Neural cell (in vitro differentiated cells): ENCODE data around the gene ART5. TPM values are rescaled to one million over a fixed set of nuclear protein-coding genes. Genes with fewer than 3 reads are reported as not detected.

Experiments
- H2AFZ ChIP-seq: fragments of 200-600, 300-800 bp; sonication (generic), shearing (Covaris generic); 2 replicates; pipeline ENCODE4 v1.6.0; 2014; ENCODE audit warnings: low read depth, mild to moderate bottlenecking, antibody characterized with exemption, low read length, moderate library complexity
- H3F3A ChIP-seq: fragments of 200-600 bp; shearing (Covaris generic); 2 replicates; pipeline ENCODE4 v1.6.1; 2016; ENCODE audit warnings: mild to moderate bottlenecking, moderate library complexity, mixed read lengths, antibody characterized with exemption, low read length; ENCODE audit not compliant: insufficient read depth, poor library complexity, severe bottlenecking
- H3K27ac ChIP-seq: fragments of 200-600, 300-800 bp; sonication (generic), shearing (Covaris generic); 2 replicates; pipeline ENCODE4 v1.5.1; 2014; ENCODE audit warnings: mild to moderate bottlenecking, low read length, moderate library complexity
- H3K27me3 ChIP-seq: fragments of 300-800, 200-600 bp; sonication (generic), shearing (Covaris generic); 2 replicates; pipeline ENCODE4 v1.6.0; 2014; ENCODE audit warnings: mild to moderate bottlenecking, low read depth, low read length, moderate library complexity; ENCODE audit not compliant: insufficient read depth
- H3K36me3 ChIP-seq: fragments of 300-800, 200-600 bp; sonication (generic), shearing (Covaris generic); 2 replicates; pipeline ENCODE4 v1.5.1; 2014; ENCODE audit warnings: mild to moderate bottlenecking, antibody characterized with exemption, low read length, moderate library complexity; ENCODE audit not compliant: insufficient read depth
- H3K4me2 ChIP-seq: fragments of 300-800, 200-600 bp; sonication (generic), shearing (Covaris generic); 2 replicates; pipeline ENCODE4 v1.6.0; 2014; ENCODE audit warnings: mild to moderate bottlenecking, low read length
- H3K4me3 ChIP-seq: fragments of 300-800, 200-600 bp; sonication (generic), shearing (Covaris generic); 2 replicates; pipeline ENCODE4 v1.5.1; 2014; ENCODE audit warnings: mild to moderate bottlenecking, low read length, moderate library complexity
- H3K79me2 ChIP-seq: fragments of 200-600 bp; shearing (Covaris generic); replicated peaks from 2 replicates; pipeline ENCODE4 v1.6.0; 2014; ENCODE audit warnings: mild to moderate bottlenecking, low read length, moderate library complexity; ENCODE audit not compliant: insufficient read depth
- H3K9ac ChIP-seq: fragments of 300-800, 200-600 bp; sonication (generic), shearing (Covaris generic); 2 replicates; pipeline ENCODE4 v1.6.1; 2016; ENCODE audit warnings: mild to moderate bottlenecking, low read length, mixed read lengths
- H3K9me2 ChIP-seq: fragments of 200-600 bp; shearing (Covaris generic); 2 replicates; pipeline ENCODE4 v1.6.1; 2016; ENCODE audit warnings: mild to moderate bottlenecking, low read length, mixed read lengths; ENCODE audit not compliant: insufficient read depth
- H3K9me3 ChIP-seq: fragments of 200-600, 300-800 bp; sonication (generic), shearing (Covaris generic); 2 replicates; pipeline ENCODE4 v1.6.1; 2016; ENCODE audit warnings: mild to moderate bottlenecking, mixed run types, low read length, moderate library complexity, mixed read lengths
- H4K20me1 ChIP-seq: fragments of 200-600 bp; shearing (Covaris generic); 2 replicates; pipeline ENCODE4 v1.6.1; 2016; ENCODE audit warnings: mild to moderate bottlenecking, mixed run types; ENCODE audit not compliant: insufficient read depth
- EP300 ChIP-seq: fragments of 450-650 bp; conservative IDR thresholded peaks from 2 replicates; pipeline ENCODE4 v1.6.1; 2014; ENCODE audit warnings: antibody characterized with exemption, mild to moderate bottlenecking, moderate library complexity; ENCODE audit not compliant: poor library complexity, severe bottlenecking
- EZH2 ChIP-seq: fragments of 200-600, 300-800 bp; shearing (Covaris generic), sonication (generic); IDR thresholded peaks from 2 replicates; pipeline ENCODE4 v1.6.1; 2014; ENCODE audit warnings: antibody characterized with exemption, low read length, borderline replicate concordance, mild to moderate bottlenecking; ENCODE audit not compliant: insufficient read depth, poor library complexity, severe bottlenecking
- MXI1 ChIP-seq: fragments of 450-650 bp; conservative IDR thresholded peaks from 2 replicates; pipeline ENCODE4 v1.6.1; 2014; ENCODE audit warnings: antibody characterized with exemption, mild to moderate bottlenecking; ENCODE audit not compliant: poor library complexity, severe bottlenecking
- POLR2AphosphoS5 ChIP-seq: IDR thresholded peaks from 2 replicates; pipeline ENCODE4 v1.6.1; 2012
- RAD21 ChIP-seq: fragments of 450-650 bp; conservative IDR thresholded peaks from 2 replicates; pipeline ENCODE4 v1.6.1; 2014; ENCODE audit warnings: antibody characterized with exemption, mild to moderate bottlenecking, moderate library complexity
- SMC3 ChIP-seq: fragments of 450-650 bp; conservative IDR thresholded peaks from 2 replicates; pipeline ENCODE4 v1.6.1; 2014; ENCODE audit warnings: antibody characterized with exemption, mild to moderate bottlenecking, moderate library complexity; ENCODE audit not compliant: poor library complexity
- TAF1 ChIP-seq: IDR thresholded peaks from 2 replicates; pipeline ENCODE4 v1.6.1; 2012; ENCODE audit warnings: low read depth
- polyA plus RNA-seq: library from polyadenylated mRNA; depleted of rRNA; stranded (reverse); fragments of >200 nt; gene quantifications from 2 replicates; pipeline ENCODE4 v1.2.3, GENCODE V29; 2014
- TF ChIP-seq, protein P1 (sequence below): fragments of 450-650 bp; IDR thresholded peaks from 2 replicates; pipeline ENCODE4 v1.5.1; 2014; ENCODE audit warnings: antibody characterized with exemption, mild to moderate bottlenecking, moderate library complexity; ENCODE audit not compliant: poor library complexity, severe bottlenecking
- TF ChIP-seq, protein P2 (sequence below): IDR thresholded peaks from 2 replicates; pipeline ENCODE4 v1.6.1; 2012; ENCODE audit warnings: borderline replicate concordance

Gene ART5
- polyA plus RNA-seq, 1 donor from 2014 or later = not detected

DNA sequence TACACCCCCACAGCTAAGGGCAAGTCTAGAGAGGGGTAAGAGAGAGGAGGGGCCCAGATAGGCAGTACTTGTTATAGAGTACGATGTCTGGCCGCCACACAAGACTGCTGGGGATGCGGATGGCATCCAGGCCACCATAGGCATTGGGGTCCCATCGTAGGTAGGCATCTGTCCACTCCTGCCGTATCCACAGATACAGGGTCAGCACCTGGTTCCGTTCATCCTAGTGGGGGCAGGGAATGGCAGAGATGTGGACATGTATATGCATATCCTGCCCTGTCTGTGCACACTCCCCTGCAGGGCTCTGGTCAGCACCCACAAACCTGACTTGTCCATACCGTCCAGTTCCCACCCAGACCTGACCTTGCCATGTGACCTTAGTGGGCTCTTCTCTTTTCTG, 27.3 kb upstream of the ART5 start:
- no peak overlapping the region for H3K27ac ChIP-seq
- H3K27me3 ChIP-seq = no peaks in the 10 kb centered on the region
- H2AFZ ChIP-seq = no peak overlapping the region
- H3K9me2 ChIP-seq = no peaks in the 10 kb centered on the region
- no peaks in the 10 kb centered on the region for H3K9me3 ChIP-seq
- H3K9ac ChIP-seq = no peak overlapping the region
- H3K4me2 ChIP-seq = no peak overlapping the region
- H3K4me3 ChIP-seq = no peak overlapping the region
- H3K36me3 ChIP-seq = peaks cover 7% of the 10 kb centered on the region
- no peaks in the 10 kb centered on the region for H3K79me2 ChIP-seq
- no peaks in the 10 kb centered on the region for H3F3A ChIP-seq
- no peaks in the 10 kb centered on the region for H4K20me1 ChIP-seq
- TF ChIP-seq, protein P1, sequence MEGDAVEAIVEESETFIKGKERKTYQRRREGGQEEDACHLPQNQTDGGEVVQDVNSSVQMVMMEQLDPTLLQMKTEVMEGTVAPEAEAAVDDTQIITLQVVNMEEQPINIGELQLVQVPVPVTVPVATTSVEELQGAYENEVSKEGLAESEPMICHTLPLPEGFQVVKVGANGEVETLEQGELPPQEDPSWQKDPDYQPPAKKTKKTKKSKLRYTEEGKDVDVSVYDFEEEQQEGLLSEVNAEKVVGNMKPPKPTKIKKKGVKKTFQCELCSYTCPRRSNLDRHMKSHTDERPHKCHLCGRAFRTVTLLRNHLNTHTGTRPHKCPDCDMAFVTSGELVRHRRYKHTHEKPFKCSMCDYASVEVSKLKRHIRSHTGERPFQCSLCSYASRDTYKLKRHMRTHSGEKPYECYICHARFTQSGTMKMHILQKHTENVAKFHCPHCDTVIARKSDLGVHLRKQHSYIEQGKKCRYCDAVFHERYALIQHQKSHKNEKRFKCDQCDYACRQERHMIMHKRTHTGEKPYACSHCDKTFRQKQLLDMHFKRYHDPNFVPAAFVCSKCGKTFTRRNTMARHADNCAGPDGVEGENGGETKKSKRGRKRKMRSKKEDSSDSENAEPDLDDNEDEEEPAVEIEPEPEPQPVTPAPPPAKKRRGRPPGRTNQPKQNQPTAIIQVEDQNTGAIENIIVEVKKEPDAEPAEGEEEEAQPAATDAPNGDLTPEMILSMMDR = no peak
- TF ChIP-seq TAF1 (no peak), EZH2 (no peak), RAD21 (no peak), MXI1 (no peak), EP300 (no peak), SMC3 (no peak), POLR2AphosphoS5 (no peak)
- TF ChIP-seq, protein P2, sequence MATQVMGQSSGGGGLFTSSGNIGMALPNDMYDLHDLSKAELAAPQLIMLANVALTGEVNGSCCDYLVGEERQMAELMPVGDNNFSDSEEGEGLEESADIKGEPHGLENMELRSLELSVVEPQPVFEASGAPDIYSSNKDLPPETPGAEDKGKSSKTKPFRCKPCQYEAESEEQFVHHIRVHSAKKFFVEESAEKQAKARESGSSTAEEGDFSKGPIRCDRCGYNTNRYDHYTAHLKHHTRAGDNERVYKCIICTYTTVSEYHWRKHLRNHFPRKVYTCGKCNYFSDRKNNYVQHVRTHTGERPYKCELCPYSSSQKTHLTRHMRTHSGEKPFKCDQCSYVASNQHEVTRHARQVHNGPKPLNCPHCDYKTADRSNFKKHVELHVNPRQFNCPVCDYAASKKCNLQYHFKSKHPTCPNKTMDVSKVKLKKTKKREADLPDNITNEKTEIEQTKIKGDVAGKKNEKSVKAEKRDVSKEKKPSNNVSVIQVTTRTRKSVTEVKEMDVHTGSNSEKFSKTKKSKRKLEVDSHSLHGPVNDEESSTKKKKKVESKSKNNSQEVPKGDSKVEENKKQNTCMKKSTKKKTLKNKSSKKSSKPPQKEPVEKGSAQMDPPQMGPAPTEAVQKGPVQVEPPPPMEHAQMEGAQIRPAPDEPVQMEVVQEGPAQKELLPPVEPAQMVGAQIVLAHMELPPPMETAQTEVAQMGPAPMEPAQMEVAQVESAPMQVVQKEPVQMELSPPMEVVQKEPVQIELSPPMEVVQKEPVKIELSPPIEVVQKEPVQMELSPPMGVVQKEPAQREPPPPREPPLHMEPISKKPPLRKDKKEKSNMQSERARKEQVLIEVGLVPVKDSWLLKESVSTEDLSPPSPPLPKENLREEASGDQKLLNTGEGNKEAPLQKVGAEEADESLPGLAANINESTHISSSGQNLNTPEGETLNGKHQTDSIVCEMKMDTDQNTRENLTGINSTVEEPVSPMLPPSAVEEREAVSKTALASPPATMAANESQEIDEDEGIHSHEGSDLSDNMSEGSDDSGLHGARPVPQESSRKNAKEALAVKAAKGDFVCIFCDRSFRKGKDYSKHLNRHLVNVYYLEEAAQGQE = no peak

DNA sequence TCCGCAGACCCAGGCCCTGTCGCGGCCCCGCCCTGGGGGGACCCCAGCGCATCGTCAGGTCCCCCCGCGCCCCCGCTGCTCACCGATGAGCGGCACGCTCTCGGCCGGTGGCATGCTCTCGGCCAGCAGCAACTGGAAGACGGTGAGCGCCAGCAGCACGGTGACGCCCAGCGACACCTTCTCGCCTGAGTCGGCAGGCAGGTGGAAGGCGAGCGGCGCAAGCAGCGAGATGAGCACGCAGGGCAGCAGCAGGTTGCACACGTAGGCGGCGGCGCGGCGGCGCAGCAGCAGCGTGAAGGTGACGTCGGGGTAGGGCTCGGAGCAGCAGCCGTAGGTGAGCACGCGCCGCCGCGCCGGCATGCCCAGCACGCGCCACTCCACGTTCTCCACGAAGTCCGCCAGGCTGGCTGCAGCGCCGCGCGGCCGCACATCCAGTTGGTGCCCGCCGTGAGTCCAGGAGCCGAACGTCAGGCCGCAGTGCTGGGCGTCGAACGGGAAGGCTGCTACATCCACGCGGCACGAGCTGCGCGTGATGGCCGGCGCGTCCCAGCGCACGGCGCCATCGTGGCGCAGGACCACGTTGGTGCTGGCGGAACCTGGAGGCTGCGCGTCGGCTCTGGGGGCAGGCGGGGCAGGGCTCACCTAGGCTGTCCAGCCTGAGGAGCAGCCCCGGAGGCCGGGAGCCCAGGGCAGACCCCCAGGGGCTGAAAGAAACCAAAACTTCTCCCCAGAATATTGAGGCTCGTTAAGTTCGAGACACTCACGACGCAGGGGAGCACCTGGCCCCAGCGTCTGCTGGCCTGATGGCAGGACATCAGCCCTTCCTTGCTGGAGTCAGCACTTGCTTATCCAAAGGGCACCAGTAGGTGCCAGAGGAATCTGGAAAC, 25.6 kb upstream of the ART5 start:
- H3K27ac ChIP-seq = no peak overlapping the region
- no peak overlapping the region for H2AFZ ChIP-seq
- no peaks in the 10 kb centered on the region for H3K9me3 ChIP-seq
- TF ChIP-seq MXI1 = no peak
- TF ChIP-seq POLR2AphosphoS5 = no peak
- TF ChIP-seq EZH2 = no peak
- H3K36me3 ChIP-seq = peaks cover 7% of the 10 kb centered on the region
- H3K4me3 ChIP-seq = no peak overlapping the region
- H3K27me3 ChIP-seq = no peaks in the 10 kb centered on the region
- no peaks in the 10 kb centered on the region for H4K20me1 ChIP-seq
- H3K79me2 ChIP-seq = no peaks in the 10 kb centered on the region
- no peaks in the 10 kb centered on the region for H3F3A ChIP-seq
- no peak overlapping the region for H3K9ac ChIP-seq
- H3K4me2 ChIP-seq = no peak overlapping the region
- H3K9me2 ChIP-seq = no peaks in the 10 kb centered on the region
